GM12872 (cell line): Measurements from ENCODE around the gene MINDY2.

Experiments
- CTCF ChIP-seq: IDR thresholded peaks from 3 replicates; pipeline ENCODE4 v1.5.1; 2011; ENCODE audit warnings: low read depth, mild to moderate bottlenecking, low read length, moderate library complexity; ENCODE audit not compliant: insufficient read depth

The MINDY2 gene

DNA sequence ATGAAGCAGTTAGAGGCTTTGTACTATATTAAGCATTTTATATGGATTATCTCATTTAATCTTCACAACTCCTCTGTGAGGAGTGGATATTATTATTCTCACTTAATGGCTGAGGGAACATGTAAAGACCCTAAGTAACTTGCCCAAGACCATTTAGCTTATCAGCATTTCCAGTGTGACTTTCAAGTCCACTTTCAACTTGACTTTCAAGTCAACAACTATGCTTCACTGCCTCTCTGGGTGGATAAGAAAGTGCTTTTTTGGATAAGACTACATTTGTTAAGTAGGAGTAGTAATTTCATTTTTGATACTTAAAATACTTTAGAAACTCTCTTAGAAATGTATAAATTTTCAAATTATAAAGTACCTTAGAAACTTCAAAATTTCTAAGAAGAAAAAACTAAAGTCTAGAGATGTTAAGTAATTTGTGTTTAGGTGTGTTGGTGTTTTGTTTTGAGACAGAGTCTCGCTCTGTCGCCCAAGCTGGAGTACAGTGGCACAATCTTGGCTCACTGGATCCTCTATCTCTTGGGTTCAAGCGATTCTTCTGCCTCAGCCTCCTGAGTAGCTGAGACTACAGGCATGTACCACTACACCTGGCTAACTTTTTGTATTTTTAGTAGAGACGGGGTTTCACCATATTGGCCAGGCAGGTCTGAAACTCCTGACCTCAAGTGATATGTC, 71.8 kb downstream of the MINDY2 start:
- TF ChIP-seq CTCF = no peak

DNA sequence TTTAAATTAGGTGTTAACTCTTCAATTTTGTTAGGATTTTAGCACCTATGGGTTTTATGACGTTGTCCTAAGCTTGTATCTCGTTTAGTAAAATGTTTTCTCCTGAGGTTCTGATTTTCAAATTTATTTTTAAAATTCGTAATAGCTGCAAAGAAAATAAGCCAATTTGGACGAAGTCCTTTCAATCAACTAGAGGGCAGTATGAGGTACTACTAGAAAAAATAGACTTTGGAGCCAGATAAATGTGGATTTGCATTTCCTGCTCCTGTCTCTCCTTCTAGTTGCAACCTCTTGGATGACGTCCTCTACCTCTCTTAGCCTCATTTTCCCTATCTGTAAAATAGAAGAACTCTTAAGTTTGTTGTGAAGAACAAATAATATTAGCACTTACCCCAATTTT, 81.2 kb downstream of the MINDY2 start:
- TF ChIP-seq CTCF = 0 out of 3 replicates have a peak, but pooled peaks have one; percentile 7

- TF ChIP-seq CTCF = no peak
Observed at GRCh38 chr15:58854593-58854992, 83.5 kb downstream of the MINDY2 start.

DNA sequence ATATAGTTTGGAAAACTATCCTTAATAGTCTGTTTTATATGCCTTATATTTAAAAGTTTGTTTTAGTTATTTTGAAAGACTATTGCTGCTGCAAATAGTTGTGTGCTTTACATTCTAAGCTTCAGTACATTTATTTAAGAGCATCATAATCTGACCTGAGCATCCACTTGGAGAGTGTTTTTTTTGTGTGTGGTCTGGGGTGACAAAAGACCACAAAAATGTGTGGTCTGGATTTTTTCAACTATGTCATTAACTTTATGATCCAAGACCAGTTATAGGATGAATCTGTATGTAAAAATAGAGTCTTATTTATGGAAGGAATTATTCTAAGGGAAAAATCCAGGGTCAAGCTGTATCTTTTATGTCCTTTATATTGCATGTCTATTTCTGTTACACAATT, 85.0 kb downstream of the MINDY2 start:
- TF ChIP-seq CTCF = no peak

- TF ChIP-seq CTCF = no peak
Observed at GRCh38 chr15:58862326-58862725, 91.2 kb downstream of the MINDY2 start.

DNA sequence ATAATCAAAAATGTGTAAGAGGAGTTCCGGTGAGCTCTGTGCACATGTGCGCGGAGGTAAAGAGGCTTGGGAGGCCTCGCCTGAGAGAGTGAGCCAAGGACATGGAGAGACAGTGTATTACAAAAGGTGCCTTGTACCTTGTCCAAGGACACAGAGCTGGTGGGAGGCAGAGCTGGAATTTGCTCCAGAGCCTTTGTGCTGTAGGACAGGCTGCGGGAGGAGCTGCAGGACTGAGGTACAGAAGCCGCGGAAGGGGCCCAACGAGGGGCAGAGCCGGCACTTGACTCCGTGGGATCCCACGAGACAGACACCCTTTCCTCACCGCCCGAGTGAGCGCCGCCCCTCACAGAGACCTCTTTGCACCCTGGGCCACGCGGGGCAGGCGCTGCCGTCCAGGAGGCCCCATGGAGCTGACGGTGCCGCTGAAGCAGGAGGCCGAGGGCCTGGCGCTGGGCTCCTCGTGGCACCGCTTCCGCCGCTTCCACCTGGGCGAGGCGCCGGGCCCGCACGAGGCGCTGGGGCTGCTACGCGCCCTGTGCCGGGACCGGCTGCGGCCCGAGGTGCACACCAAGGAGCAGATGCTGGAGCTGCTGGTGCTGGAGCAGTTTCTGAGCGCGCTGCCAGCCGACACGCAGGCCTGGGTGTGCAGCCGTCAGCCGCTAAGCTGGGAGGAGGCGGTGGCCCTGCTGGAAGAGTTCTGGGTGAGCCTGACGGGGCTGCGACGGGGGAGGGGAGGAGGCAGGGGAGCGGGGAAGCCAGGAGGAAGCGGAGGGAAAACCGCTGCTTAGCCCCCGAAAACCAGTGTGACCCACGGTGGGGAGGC, 93.7 kb downstream of the MINDY2 start:
- no peak for TF ChIP-seq CTCF

- no peak for TF ChIP-seq CTCF
Observed at GRCh38 chr15:58865425-58865880, 94.4 kb downstream of the MINDY2 start.
